GM12878 (cell line): Measurements from ENCODE around the gene METTL27. TPM values are rescaled to one million over a fixed set of nuclear protein-coding genes. Genes with fewer than 3 reads are reported as not detected.

Experiments used
- ATAC-seq: fragments of 200-7000 bp; cut with Tn5 transposase; 3 replicates; pipeline ENCODE4 v1.9.1; 2020; ENCODE audit warnings: mild to moderate bottlenecking, moderate library complexity
- BruUV-seq: library from RNA; stranded (reverse); fragments of 400-500 nt; replicated peaks from 2 replicates; lab custom pipeline; 2021; lab: Mats Ljungman, UMichigan
- CTCF ChIA-PET: fragments of 300-600 bp; sonication (Branson Sonifier 250); formaldehyde crosslinking; extraction: SDS; loops from one replicate; lab custom pipeline; 2021; ENCODE audit warnings: inconsistent platforms; lab: Yijun Ruan, JAX
- POLR2A ChIA-PET: fragments of 350-600 bp; formaldehyde crosslinking; extraction: SDS; loops from one replicate; lab custom pipeline; 2021; ENCODE audit warnings: inconsistent platforms; lab: Charles Lee
- RAD21 ChIA-PET: fragments of 300-600 bp; sonication (Branson Sonifier 250); formaldehyde crosslinking; loops from one replicate; lab custom pipeline; 2023; ENCODE audit warnings: antibody characterized with exemption; ENCODE audit not compliant: unreplicated experiment; lab: Charles Lee
- SMC1A ChIA-PET: fragments of 300-600 bp; sonication (Branson Sonifier 250); formaldehyde crosslinking; loops from one replicate; lab custom pipeline; 2023; ENCODE audit not compliant: unreplicated experiment, uncharacterized antibody; lab: Charles Lee
- DNase-seq: peaks from one replicate; pipeline ENCODE4 v3.0.0-alpha.2; 2011; ENCODE audit warnings: low read depth, low spot score
- FAIRE-seq: peaks from 3 replicates; lab custom pipeline; 2011; peaks lifted over from hg19 to GRCh38; lab: Jason Lieb, UNC
- H2AFZ ChIP-seq: 2 replicates; pipeline ENCODE4 v1.6.0; 2011; ENCODE audit warnings: low read depth, low read length, control low read depth; ENCODE audit not compliant: control insufficient read depth
- H3K27ac ChIP-seq: 2 replicates; pipeline ENCODE4 v1.5.1; 2011; ENCODE audit warnings: control low read depth; ENCODE audit not compliant: control insufficient read depth, insufficient read depth
- H3K27me3 ChIP-seq, 2 experiments: replicated peaks in 1 of 2; 2 replicates each; pipeline versions ENCODE4 v1.6.0 to v1.6.1; 2011; ENCODE audit warnings: low read length in 1 of 2; ENCODE audit not compliant: control insufficient read depth in 2 of 2, insufficient read depth in 2 of 2
- H3K36me3 ChIP-seq, 2 experiments: 2 replicates each; pipeline ENCODE4 v1.5.1; 2011; ENCODE audit warnings: low read length in 1 of 2; ENCODE audit not compliant: control insufficient read depth in 2 of 2, insufficient read depth in 2 of 2
- H3K4me1 ChIP-seq: 2 replicates; pipeline ENCODE4 v1.6.1; 2011; ENCODE audit warnings: mild to moderate bottlenecking, low read length, moderate library complexity, mixed read lengths; ENCODE audit not compliant: control insufficient read depth, insufficient read depth
- H3K4me2 ChIP-seq: 2 replicates; pipeline ENCODE4 v1.6.0; 2011; ENCODE audit warnings: control low read depth; ENCODE audit not compliant: control insufficient read depth, insufficient read depth
- H3K4me3 ChIP-seq: fragments of 200-600 bp; sonication (generic); 2 replicates; pipeline ENCODE4 v1.5.1; 2016
- H3K79me2 ChIP-seq: 2 replicates; pipeline ENCODE4 v1.6.0; 2011; ENCODE audit warnings: low read length; ENCODE audit not compliant: control insufficient read depth, insufficient read depth
- H3K9ac ChIP-seq: 2 replicates; pipeline ENCODE4 v1.8.0; 2011; ENCODE audit warnings: low read length, control low read depth, mixed read lengths; ENCODE audit not compliant: control insufficient read depth, insufficient read depth
- H3K9me3 ChIP-seq: replicated peaks from 3 replicates; pipeline ENCODE4 v1.5.1; 2011; ENCODE audit warnings: mild to moderate bottlenecking, low read length; ENCODE audit not compliant: control insufficient read depth, insufficient read depth
- H4K20me1 ChIP-seq: 2 replicates; pipeline ENCODE4 v1.6.0; 2011; ENCODE audit not compliant: control insufficient read depth, insufficient read depth
- ATF7 ChIP-seq: fragments of 450-650 bp; IDR thresholded peaks from 2 replicates; pipeline ENCODE4 v1.6.1; 2016; ENCODE audit warnings: low read depth, mild to moderate bottlenecking
- E4F1 ChIP-seq: fragments of 450-650 bp; IDR thresholded peaks from 2 replicates; pipeline ENCODE4 v1.6.1; 2018; ENCODE audit warnings: borderline replicate concordance, mild to moderate bottlenecking; ENCODE audit not compliant: partially characterized antibody
- ETV6 ChIP-seq, 2 experiments: fragments of 450-650 bp in 1 of 2; IDR thresholded peaks in 1 of 2; conservative IDR thresholded peaks in 1 of 2; 2 replicates each; pipeline ENCODE4 v1.6.1; 2014; ENCODE audit warnings: antibody characterized with exemption in 1 of 2, borderline replicate concordance in 1 of 2, low read depth in 1 of 2, mild to moderate bottlenecking in 1 of 2, moderate library complexity in 1 of 2
- IRF3 ChIP-seq: fragments of 450-650 bp; IDR thresholded peaks from 2 replicates; pipeline ENCODE4 v1.6.1; 2014; ENCODE audit warnings: mild to moderate bottlenecking
- KAT2A ChIP-seq: conservative IDR thresholded peaks from 2 replicates; pipeline ENCODE4 v1.6.1; 2011; ENCODE audit warnings: low read depth, low read length; ENCODE audit not compliant: control insufficient read depth
- NRF1 ChIP-seq: conservative IDR thresholded peaks from 2 replicates; pipeline ENCODE4 v1.6.1; 2011; ENCODE audit warnings: mild to moderate bottlenecking, low read depth, low read length, improper control_type of control experiment
- PKNOX1 ChIP-seq: fragments of 450-650 bp; IDR thresholded peaks from 2 replicates; pipeline ENCODE4 v1.6.1; 2016; ENCODE audit warnings: mild to moderate bottlenecking
- POLR2A ChIP-seq: IDR thresholded peaks from 2 replicates; pipeline ENCODE4 v1.6.1; 2011; ENCODE audit warnings: low read depth, mild to moderate bottlenecking, low read length
- RELB ChIP-seq: fragments of 450-650 bp; IDR thresholded peaks from 2 replicates; pipeline ENCODE4 v1.6.1; 2017; ENCODE audit warnings: low read depth, mild to moderate bottlenecking, moderate library complexity
- SREBF2 ChIP-seq: IDR thresholded peaks from 2 replicates; pipeline ENCODE4 v1.6.1; 2012; ENCODE audit warnings: mild to moderate bottlenecking, low read length
- WGBS: methylation state at CpG from one replicate; pipeline ENCODE4 v1.1.6; 2016; ENCODE audit warnings: low lambda C conversion rate; ENCODE audit not compliant: insufficient replicate concordance, insufficient coverage; ENCODE audit errors: missing lambda C conversion rate; 5-methylcytosine and 5-hydroxymethylcytosine counted together
- in situ Hi-C: fragments of 300-500 bp; cut with MboI; formaldehyde crosslinking; loops from 9 replicates; pipeline ENCODE4 v1.14.3; 2018; ENCODE audit warnings: mixed read lengths
- intact Hi-C: fragments of 100-400 bp; cut with micrococcal nuclease; formaldehyde crosslinking; loops from one replicate; pipeline ENCODE4 v1.14.2; 2022; ENCODE audit not compliant: unreplicated experiment
- polyA plus RNA-seq, 11 experiments: library from polyadenylated mRNA; depleted of rRNA in 4 of 11; unstranded in 6 of 11; stranded (reverse) in 5 of 11; fragments of >200 nt; fragmentation: Nextera tagmentation in 4 of 11; fragmentation: Illumina TruSeq in 1 of 11; extraction: Ambion mirVana in 4 of 11; extraction: Trizol in 1 of 11; gene quantifications; 1 replicate in 1 of 11; 2 replicates in 10 of 11; pipeline versions ENCODE4 v1.2.1 to v1.2.3, GENCODE V29; 2011 to 2016; ENCODE audit warnings: inconsistent platforms in 2 of 11, missing spikeins in 2 of 11, low read depth in 1 of 11
- total RNA-seq, 4 experiments: library from RNA; depleted of rRNA in 3 of 4; stranded (reverse); fragments of >200 nt in 3 of 4; fragmentation: Illumina TruSeq in 1 of 4; extraction: Trizol in 1 of 4; gene quantifications; 2 replicates each; pipeline versions ENCODE4 v1.2.1 to v1.2.3, GENCODE V29; 2013 to 2021

The METTL27 gene
- total and polyA plus RNA-seq, 10 of the 15 experiments (the other 5 are each of a cell fraction or from before 2014, with no cell fraction given): 0.10 to 3.4 (median 0.68) TPM

- RAD21 ChIA-PET: no interaction called here
- Histone ChIP-seq H2AFZ (no peak overlapping the region; the same call in 1 of the 2 replicates), H3K9ac (no peak overlapping the region), H3K9me3 (no peaks in the 10 kb centered on the region), H3K27ac (no peak overlapping the region), H4K20me1 (no peaks in the 10 kb centered on the region), H3K4me2 (no peak overlapping the region), H3K36me3 (no peaks in the 10 kb centered on the region), H3K79me2 (no peaks in the 10 kb centered on the region), H3K4me1 (peaks cover 12% of the 10 kb centered on the region), H3K27me3 (peaks cover 0 to 2% of the 10 kb centered on the region in 2 experiments; a peak in 1 of 4 replicates), H3K4me3 (no peak overlapping the region)
- intact Hi-C loops (no loop called here), in situ Hi-C loops (no loop called here)
- SMC1A ChIA-PET: interaction anchor here (3.3 kb wide), 1 partner anchor 26 kb away, joined by 11 read pairs; no protein-coding TSS in a partner anchor
- no peak for FAIRE-seq
- CTCF ChIA-PET: interaction anchor here (2.3 kb wide), 1 partner anchor 27 kb away, joined by 11 read pairs; no protein-coding TSS in a partner anchor
- POLR2A ChIA-PET: no interaction called here
- TF ChIP-seq RELB (no peak), KAT2A (no peak), NRF1 (no peak), SREBF2 (no peak), IRF3 (no peak), PKNOX1 (peak; percentile 39; the same call in 1 of the 2 replicates), POLR2A (no peak), ETV6 (conservative IDR thresholded peaks at IDR 0.05 in 1 of 2, IDR thresholded peaks at IDR 0.05 in 1 of 2; ENCODE audit: borderline replicate concordance in 1 of 2, low read depth in 1 of 2) (no peak), ATF7 (peak; percentile 14; the same call in 1 of the 2 replicates), E4F1 (no peak)
- no TSS peak for BruUV-seq
- WGBS: 59% methylated on average over 12 of the region's 14 CpGs
- ATAC-seq: peak; percentile 69
- DNase-seq: no peak
These were observed 14.1 kb downstream of the METTL27 start for GRCh38 chr7:73828107-73828803.
